ENCODE data around the gene ALDH3A2.

The ALDH3A2 gene

DNA sequence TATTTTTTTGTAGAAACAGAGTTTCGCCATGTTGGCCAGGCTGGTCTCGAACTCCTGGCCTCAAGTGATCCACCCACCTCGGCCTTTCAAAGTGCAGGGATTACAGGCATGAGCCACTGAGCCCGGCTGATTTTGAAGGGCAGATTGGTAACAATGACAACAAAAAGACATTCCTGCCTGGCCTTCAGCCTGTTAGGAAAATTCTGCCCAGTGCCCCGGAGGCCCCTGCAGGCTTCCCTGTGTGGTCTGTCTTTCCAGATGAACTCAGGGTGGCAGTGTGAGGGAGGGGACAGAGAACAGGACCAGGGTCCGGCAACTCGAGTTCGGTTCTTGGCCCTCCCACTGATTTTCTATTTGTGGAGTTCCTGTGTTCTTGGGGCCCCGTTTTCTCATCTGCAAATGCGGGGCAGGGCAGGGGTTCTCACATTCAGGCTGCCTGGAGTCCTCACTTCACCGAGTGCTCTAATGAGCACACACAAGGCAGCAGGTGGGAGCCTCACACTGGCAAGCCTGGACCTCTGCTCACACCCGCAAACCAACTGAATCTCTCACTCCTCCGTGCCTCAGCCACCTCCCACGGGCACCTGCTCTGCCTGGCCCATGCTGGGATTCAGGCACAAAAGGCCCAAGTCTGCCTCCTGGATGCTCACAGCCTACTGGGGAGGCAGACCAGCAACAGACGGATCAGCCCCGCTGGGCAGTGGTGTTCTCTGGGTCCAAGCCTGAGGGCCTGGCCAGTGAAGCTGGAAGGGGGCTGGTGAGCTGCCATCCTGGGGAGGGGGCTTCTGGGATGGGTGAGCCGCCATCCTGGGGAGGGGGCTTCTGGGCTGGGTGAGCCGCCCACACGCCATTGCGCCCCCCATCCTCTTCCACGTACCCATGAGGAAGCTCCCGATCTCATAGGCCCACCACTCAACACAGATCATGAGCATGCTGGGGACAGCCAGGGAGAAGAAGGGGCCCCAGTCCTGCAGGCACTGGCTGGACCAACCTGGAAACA lies 57.5 kb downstream of the ALDH3A2 start:
- H3K27me3 ChIP-seq (ENCODE audit: insufficient read depth, poor library complexity, severe bottlenecking) = no peaks in the 10 kb centered on the region
- H3K36me3 ChIP-seq (ENCODE audit: low read depth) = no peaks in the 10 kb centered on the region
- H3K27ac ChIP-seq (ENCODE audit: poor library complexity, severe bottlenecking) = peak overlapping the region; percentile 44
- H3K9me3 ChIP-seq (ENCODE audit: severe bottlenecking) = no peaks in the 10 kb centered on the region
- H3K4me1 ChIP-seq (ENCODE audit: insufficient read depth, poor library complexity, severe bottlenecking) = peaks cover 13% of the 10 kb centered on the region
- no peak for TF ChIP-seq CTCF (IDR thresholded peaks at IDR 0.05; ENCODE audit: poor library complexity, severe bottlenecking)
- no peak overlapping the region for H3K4me3 ChIP-seq (ENCODE audit: severe bottlenecking)
- DNase-seq (ENCODE audit: low spot score) (no peak), ATAC-seq (ENCODE audit: low read depth) (no peak)

DNA sequence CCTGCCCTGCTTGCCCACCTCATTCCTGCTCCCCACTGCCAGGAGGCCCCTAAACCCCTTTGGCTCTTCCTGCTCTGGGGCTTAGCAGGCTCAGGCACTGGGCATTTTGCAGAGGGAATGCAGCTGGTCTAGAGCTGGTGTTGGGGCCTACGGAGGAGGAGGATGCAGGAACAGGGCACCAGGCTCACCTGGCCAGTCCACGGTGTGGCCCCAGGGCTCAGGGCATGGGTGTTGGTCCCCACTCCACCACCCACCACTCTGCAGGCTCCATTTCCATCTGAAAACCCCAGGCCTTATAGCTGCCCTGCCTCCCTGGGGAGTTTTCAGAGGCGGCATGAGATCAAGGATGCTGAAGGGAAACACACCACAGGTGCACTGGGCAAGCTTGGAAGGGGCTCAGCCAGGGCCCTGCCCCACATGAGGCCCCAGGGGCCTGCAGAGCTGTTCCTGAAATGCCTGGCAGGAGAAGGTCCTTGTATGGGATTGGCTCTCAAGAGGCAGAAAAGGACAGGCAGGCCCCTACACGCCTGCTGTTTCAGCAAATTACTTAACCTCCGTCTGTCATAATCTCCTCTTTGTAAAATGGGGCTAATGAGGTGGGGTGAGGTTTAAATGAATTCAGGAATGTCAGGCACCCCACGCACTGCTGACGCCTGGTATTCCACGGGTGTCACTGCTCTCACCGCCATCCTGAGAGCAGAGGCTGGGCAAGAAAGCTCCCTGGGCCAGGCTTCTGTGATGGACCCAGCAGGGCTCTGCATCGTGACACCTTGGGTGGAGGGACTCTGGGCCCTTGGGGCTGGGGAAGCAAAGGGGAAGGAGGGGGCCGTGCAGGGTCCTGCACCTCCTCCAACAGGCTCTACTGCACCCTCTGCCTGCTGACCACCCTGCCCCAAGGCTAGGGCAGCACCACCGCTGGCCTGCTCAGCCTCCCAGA lies 58.5 kb downstream of the ALDH3A2 start:
- Histone ChIP-seq H3K27ac (ENCODE audit: poor library complexity, severe bottlenecking) (peak overlapping the region; percentile 44), H3K9me3 (ENCODE audit: severe bottlenecking) (no peaks in the 10 kb centered on the region), H3K36me3 (ENCODE audit: low read depth) (no peaks in the 10 kb centered on the region), H3K4me3 (ENCODE audit: severe bottlenecking) (no peak overlapping the region), H3K4me1 (ENCODE audit: insufficient read depth, poor library complexity, severe bottlenecking) (peaks cover 13% of the 10 kb centered on the region), H3K27me3 (ENCODE audit: insufficient read depth, poor library complexity, severe bottlenecking) (no peaks in the 10 kb centered on the region)
- ATAC-seq (ENCODE audit: low read depth) = peak; percentile 93
- no peak for DNase-seq (ENCODE audit: low spot score)
- no peak for TF ChIP-seq CTCF (IDR thresholded peaks at IDR 0.05; ENCODE audit: poor library complexity, severe bottlenecking)

DNA sequence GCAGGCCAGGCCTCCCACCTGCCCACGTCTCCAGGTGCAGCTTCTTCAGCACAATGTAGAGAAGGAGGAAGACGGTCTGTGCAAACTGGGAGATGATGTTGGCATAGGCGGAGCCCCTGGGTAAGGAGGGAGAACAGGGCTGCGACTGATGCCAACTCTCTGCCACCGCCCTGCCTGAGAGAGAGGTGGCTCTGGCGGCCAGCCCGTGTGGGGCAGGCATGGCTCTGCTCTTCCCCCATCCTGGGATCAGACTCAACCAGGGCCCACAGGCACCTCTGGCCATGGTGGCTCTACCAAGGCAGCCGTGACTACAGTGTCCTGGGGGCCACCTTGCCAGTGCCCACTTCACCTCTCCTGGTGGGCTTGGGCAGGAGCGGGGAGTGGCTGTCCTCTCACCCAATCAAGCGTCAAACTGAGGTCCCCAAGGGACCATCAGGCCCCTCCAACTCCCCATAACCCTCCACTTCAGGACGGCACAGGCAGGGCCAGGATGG lies 59.2 kb downstream of the ALDH3A2 start:
- TF ChIP-seq CTCF (IDR thresholded peaks at IDR 0.05; ENCODE audit: poor library complexity, severe bottlenecking) = no peak
- DNase-seq (ENCODE audit: low spot score) (no peak), ATAC-seq (ENCODE audit: low read depth) (no peak)
- H3K27me3 ChIP-seq (ENCODE audit: insufficient read depth, poor library complexity, severe bottlenecking) = no peaks in the 10 kb centered on the region
- H3K4me3 ChIP-seq (ENCODE audit: severe bottlenecking) = no peak overlapping the region
- H3K4me1 ChIP-seq (ENCODE audit: insufficient read depth, poor library complexity, severe bottlenecking) = peaks cover 13% of the 10 kb centered on the region
- no peaks in the 10 kb centered on the region for H3K9me3 ChIP-seq (ENCODE audit: severe bottlenecking)
- H3K27ac ChIP-seq (ENCODE audit: poor library complexity, severe bottlenecking) = peak overlapping the region; percentile 44
- H3K36me3 ChIP-seq (ENCODE audit: low read depth) = no peaks in the 10 kb centered on the region

- ATAC-seq (ENCODE audit: low read depth) (no peak), DNase-seq (ENCODE audit: low spot score) (no peak)
- no peaks in the 10 kb centered on the region for H3K36me3 ChIP-seq (ENCODE audit: low read depth)
- H3K9me3 ChIP-seq (ENCODE audit: severe bottlenecking) = no peaks in the 10 kb centered on the region
- peaks cover 13% of the 10 kb centered on the region for H3K4me1 ChIP-seq (ENCODE audit: insufficient read depth, poor library complexity, severe bottlenecking)
- no peaks in the 10 kb centered on the region for H3K27me3 ChIP-seq (ENCODE audit: insufficient read depth, poor library complexity, severe bottlenecking)
- TF ChIP-seq CTCF (IDR thresholded peaks at IDR 0.05; ENCODE audit: poor library complexity, severe bottlenecking) = no peak
- no peak overlapping the region for H3K4me3 ChIP-seq (ENCODE audit: severe bottlenecking)
- no peak overlapping the region for H3K27ac ChIP-seq (ENCODE audit: poor library complexity, severe bottlenecking)
Observed at GRCh38 chr17:19708431-19709175, 60.1 kb downstream of the ALDH3A2 start.

Data from RWPE2 (cell line).